Activated naive CD8-positive, alpha-beta T cell treated with anti-CD3 and anti-CD28 coated beads, Interleukin-2, amount 50 U/mL, for 16 hours (primary cell): ENCODE results near the gene ZNF490.
"Not testable (repeated sequence)": the region's sequence is repeated elsewhere in the genome, so short reads cannot be mapped to it uniquely, and the experiment has no call there.

ENCODE experiments used
- DNase-seq: peaks from one replicate; pipeline ENCODE4 v3.0.0-alpha.2; 2020; ENCODE audit warnings: low read depth, low spot score

The ZNF490 gene

GRCh38 chr19:12621253-12622024 lies 10.8 kb upstream of the ZNF490 start:
- not testable (repeated sequence) for DNase-seq

GRCh38 chr19:12617646-12618045 lies 7.0 kb upstream of the ZNF490 start:
- no peak for DNase-seq

DNA sequence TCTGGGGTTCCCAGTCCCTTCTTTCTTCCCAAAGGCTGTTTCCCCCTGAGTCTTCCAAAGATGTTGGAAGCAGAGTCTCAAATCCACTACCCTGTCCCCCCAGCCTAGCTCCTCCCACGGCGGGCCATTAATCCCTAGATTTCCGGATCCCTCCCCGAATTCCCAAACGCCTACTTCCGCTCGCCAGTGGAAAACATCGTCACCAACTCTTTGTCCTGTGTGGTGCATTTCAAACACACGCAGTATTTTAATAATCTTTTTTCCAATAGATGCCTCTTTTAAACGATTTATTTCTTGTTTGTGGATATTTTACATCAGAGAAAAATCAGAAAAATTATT lies 717 bp upstream of the ZNF490 start:
- DNase-seq, result no peak

DNA sequence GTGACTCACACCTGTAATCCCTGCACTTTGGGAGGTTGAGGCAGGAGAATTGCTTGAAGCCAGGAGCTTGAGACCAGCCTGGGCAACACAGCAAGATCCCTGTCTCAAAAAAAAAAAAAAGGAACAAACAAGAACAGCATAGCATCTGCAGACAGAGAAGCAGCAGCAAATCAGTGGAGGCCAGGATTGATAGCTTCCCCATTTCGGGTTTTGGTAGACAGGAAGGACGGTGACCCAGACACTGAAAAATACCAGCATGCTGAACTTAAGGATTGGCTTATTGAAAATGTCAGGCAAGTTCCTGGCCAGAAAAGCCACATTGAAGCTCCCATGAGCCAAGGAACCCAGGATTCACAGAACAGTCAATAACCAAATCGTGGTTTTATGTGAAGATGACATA lies 3.0 kb downstream of the ZNF490 start:
- DNase-seq, result no peak

- no peak for DNase-seq
These were observed 3.8 kb downstream of the ZNF490 start for GRCh38 chr19:12606796-12607195.

- no peak for DNase-seq
These were observed 6.9 kb downstream of the ZNF490 start for GRCh38 chr19:12603714-12604113.

GRCh38 chr19:12597594-12597993 lies 13.0 kb downstream of the ZNF490 start:
- no peak for DNase-seq

- DNase-seq, result no peak
These were observed 13.6 kb downstream of the ZNF490 start for GRCh38 chr19:12596927-12597548.

DNA sequence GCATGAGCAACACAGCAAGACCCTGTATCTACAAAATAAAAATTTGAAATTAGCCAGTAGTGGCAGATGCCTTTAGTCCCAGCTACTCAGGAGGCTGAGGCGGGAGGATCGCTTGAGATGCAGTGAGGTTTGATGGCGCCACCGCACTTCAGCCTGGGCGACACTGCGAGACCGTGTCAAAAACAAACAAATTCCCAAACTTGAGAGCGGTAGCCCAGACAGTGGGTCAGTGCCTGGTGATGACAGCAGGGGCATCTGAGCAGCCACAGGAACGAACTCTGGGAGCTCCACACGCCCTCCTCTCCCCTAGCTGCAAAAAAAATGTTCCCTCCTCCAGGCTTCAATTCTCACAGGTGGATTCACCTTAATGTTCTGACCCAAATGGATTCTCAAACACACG lies 14.1 kb downstream of the ZNF490 start:
- DNase-seq, result no peak

DNA sequence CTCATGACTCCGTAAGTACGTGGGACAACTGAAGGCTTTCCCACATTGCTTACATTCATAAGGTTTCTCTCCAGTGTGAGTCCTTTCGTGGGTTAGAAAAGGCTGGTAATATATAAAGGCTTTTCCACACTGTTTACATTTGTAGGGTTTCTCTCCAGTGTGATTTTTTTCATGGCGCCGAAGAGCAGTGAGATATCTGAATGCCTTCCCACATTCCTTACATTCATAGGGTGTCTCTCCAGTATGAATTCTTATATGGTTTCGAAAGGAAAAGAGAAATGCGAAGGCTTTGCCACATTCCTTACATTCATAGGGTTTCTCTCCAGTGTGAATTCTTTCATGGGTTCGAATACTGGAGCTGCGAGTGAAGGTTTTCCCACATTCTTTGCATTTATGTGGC lies 29.5 kb downstream of the ZNF490 start:
- DNase-seq, result no peak

GRCh38 chr19:12580180-12580694 lies 30.4 kb downstream of the ZNF490 start:
- DNase-seq, result no peak

DNA sequence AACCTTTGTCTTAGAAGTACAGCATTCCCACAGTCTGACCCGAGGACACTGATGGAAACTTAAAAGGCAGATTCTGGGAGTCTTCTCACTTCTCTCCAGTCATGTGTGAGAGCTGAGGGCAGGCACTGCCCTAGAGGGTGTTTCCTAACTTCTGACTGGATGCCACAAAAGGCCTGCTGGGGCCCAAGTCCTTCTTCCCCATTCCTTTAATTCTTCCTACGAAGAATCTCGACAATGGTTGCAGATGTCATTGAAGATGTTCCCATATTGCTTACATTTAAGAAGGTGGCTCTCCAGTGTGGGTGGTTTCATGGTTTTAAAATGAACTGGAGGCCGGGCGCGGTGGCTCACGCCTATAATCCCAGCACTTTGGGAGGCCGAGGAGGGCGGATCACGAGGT lies 32.0 kb downstream of the ZNF490 start:
- DNase-seq, result no peak

- no peak for DNase-seq
These were observed 36.6 kb downstream of the ZNF490 start for GRCh38 chr19:12574036-12574435.

DNA sequence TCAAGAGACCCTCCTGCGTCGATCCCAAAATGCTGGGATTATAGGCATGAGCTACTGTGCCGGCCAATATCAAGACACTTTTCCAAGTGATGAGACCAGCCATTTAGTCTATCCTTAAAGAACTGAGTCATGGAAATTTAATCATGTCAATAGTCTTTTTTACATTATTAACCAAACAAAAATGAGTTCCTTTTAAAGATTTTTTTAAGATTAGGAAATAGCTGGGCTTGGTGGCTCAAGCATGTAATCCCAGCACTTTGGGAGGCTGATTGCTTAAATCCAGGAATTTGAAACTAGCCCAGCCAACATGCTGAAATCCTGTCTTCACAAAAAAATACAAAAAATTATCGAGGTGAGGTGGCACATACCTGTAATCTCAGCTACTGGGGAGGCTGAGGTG lies 42.7 kb downstream of the ZNF490 start:
- no peak for DNase-seq

DNA sequence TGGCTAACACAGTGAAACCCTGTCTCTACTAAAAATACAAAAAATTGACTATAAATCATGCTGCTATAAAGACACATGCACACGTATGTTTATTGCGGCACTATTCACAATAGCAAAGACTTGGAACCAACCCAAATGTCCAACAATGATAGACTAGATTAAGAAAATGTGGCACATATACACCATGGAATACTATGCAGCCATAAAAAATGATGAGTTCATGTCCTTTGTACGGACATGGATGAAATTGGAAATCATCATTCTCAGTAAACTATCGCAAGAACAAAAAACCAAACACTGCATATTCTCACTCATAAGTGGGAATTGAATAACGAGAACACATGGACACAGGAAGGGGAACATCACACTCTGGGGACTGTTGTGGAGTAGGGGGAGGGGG lies 44.2 kb downstream of the ZNF490 start:
- not testable (repeated sequence) for DNase-seq

DNA sequence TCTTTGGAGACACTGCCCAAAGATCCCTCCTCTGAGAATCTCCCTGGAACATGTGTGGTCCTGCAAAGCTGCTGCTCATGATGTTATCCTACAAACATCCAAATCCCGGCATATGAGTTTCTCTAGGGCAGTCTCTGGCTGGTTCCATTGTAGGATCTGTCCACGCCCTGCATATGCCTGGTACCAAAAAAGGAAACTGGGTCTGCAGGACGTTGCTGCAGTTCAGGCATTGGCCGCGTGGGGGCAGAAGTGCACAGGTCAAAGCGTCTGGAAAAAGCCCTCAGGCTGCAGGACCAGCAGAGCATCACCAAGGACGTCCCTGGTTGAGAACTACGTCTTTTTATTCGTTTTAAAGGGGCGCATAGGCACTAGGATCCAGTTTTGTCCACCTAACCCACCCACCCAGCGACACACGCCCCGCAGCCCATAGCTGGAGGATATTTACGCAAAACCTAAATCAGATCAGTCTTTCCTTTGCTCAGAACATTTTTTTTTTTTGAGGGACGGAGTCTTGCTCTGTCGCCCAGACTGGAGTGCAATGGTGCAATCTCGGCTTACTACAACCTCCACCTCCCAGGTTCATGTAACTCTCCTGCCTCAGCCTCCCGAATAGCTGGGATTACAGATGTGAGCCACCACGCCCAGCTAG lies 46.5 kb downstream of the ZNF490 start:
- peak; percentile 85 for DNase-seq

DNA sequence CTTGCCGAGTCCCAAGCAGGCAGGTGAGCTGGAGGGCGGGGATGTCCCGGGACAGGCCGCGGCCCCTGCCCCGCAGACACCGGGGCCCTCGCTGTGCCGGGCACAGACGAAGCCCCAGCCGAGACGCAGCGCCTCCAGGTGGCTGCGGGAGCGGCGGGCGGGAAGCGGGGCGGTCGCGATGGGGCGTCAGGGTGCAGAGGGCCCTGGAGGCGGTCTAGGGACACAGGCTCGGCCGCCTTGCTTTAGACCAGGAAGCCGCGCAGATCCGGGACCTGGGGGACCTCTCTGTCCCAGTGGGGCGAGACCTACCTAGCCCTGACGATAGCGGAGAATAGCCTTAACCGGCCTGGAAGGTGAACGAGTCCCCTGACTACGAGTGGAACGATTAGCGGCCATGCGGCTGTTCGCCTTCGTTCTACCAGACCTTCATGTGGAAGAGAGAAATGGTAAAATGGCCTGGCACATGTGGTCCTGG lies 55.1 kb downstream of the ZNF490 start:
- DNase-seq, result no peak

- peak; percentile 81 for DNase-seq
These were observed 59.4 kb downstream of the ZNF490 start, which contains the start of gene ZNF564 for GRCh38 chr19:12551060-12551832. Gene ZNF564 (minus strand): TSS chr19:12551482. CDS start chr19:12551332, 150 bp downstream.

DNA sequence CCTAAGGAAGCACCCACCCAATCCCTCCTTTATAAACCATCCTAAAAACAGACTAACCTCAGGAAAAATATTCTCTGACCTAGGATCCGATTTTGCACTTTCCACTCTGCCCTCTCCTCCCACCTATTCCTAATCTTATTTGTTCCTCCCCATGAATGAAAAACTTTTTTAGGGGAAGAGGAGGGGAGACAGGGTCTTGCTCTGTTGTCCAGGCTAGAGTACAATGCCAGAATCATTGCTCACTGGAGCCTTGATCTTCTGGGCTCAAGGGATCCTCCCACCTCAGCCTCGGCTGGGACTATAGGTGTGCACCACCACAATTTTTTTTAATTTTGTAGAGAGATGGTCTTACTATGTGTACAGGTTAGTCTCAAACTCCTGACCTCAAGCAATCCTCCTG lies 63.7 kb downstream of the ZNF490 start:
- DNase-seq, result no peak

DNA sequence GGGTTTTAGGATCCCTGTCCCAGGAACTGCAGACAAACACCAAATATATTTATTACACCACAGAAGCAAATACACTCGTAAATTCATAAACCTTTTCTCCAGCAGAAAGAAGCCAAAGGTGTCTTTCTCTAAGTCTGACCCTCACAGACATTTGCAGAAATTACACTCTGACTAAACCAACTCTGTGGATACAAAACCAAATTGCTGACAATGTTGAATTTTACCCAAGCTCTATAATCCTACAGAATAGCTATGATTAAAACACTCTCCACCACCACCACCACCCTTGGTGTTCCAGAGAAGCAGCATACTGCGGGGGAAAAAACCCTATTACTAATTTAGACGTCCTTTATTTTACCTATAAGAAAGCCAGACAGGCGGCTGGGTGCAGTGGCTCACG lies 64.5 kb downstream of the ZNF490 start:
- DNase-seq, result no peak

GRCh38 chr19:12545267-12545666 lies 65.3 kb downstream of the ZNF490 start:
- no peak for DNase-seq

DNA sequence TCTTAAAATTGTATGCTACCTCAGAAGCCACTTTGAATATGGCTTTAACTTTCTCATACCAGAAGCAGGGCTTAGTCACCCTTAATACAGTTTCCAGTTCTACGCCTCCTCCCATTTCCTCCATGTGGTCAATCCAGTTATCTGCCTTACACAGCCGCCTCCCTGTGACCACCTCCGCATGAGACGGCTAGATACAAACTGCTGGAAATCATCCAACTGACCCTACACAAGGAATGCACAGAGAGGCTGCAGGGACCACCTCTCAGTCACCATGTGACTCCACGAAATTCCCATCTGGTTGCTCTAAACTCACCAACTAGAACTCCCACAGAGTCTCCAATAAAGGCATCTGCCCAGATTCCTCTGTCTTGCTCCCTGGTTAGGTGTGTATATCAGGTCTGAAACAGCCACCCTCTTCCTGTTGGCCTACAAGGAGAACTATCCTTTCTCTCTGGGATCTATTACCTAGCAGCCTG lies 66.2 kb downstream of the ZNF490 start:
- DNase-seq, result no peak
